Stimulated activated naive B cell treated with anti-CD40 and anti-IgM and Interleukin-4, amounts not matched to agents 10 μg/mL and 1 μg/mL and 100 μg/mL, for 72 hours (primary cell): Measurements from ENCODE around the gene FNDC3A.

ENCODE experiments used
- ATAC-seq, 2 donors: fragments of 150-1000 bp; cut with Tn5 transposase; replicated peaks; 2 replicates each; pipeline ENCODE4 v1.10.0; 2021; ENCODE audit warnings: moderate library complexity in 1 of 2
- DNase-seq: peaks from one replicate; pipeline ENCODE4 v3.0.0; 2021
- H3K27ac Mint-ChIP-seq: one replicate; pipeline ENCODE4 v1.8.0; 2022; ENCODE audit warnings: mild to moderate bottlenecking, mixed read lengths
- H3K27me3 Mint-ChIP-seq, 2 donors: one replicate each; pipeline ENCODE4 v1.8.0; 2022; ENCODE audit warnings: mixed read lengths in 2 of 2
- H3K36me3 Mint-ChIP-seq, 2 donors: one replicate each; pipeline ENCODE4 v1.8.0; 2022; ENCODE audit warnings: mixed read lengths in 2 of 2, mild to moderate bottlenecking in 1 of 2
- H3K4me1 Mint-ChIP-seq, 2 donors: one replicate each; pipeline ENCODE4 v1.8.0; 2022; ENCODE audit warnings: mixed read lengths in 2 of 2, mild to moderate bottlenecking in 1 of 2
- H3K4me3 Mint-ChIP-seq, 2 donors: one replicate each; pipeline ENCODE4 v1.8.0; 2022; ENCODE audit warnings: mild to moderate bottlenecking in 2 of 2, mixed read lengths in 2 of 2, moderate library complexity in 1 of 2
- H3K9me3 Mint-ChIP-seq, 2 donors: one replicate each; pipeline ENCODE4 v1.8.0; 2022; ENCODE audit warnings: mixed read lengths in 2 of 2, mild to moderate bottlenecking in 1 of 2

FNDC3A gene

GRCh38 chr13:48975856-48976575 is at the start of gene FNDC3A:
TSS of gene FNDC3A (plus strand) at chr13:48975912. CDS start at chr13:49006191, 30,279 bp downstream.
- H3K4me1 Mint-ChIP-seq, result peaks cover 17 to 54% of the 10 kb centered on the region in 2 donors
- peak within 1 kb of the TSS; percentile 97 to 100 for H3K4me3 Mint-ChIP-seq
- DNase-seq (peak; percentile 77), ATAC-seq (peak; percentile 74 to 77)
- peaks cover 4 to 6% of the 10 kb centered on the region in 2 donors for H3K27me3 Mint-ChIP-seq
- peaks cover 21 to 26% of the 10 kb centered on the region in 2 donors for H3K9me3 Mint-ChIP-seq
- H3K36me3 Mint-ChIP-seq, result peaks cover 15 to 18% of the 10 kb centered on the region in 2 donors
- peak within 1 kb of the TSS; percentile 98 for H3K27ac Mint-ChIP-seq

GRCh38 chr13:48928757-48929430 is 46.8 kb upstream of the FNDC3A start:
- H3K9me3 Mint-ChIP-seq, result peaks cover 0 to 4% of the 10 kb centered on the region in 2 donors
- no peaks in the 10 kb centered on the region for H3K36me3 Mint-ChIP-seq
- no peak overlapping the region for H3K27ac Mint-ChIP-seq
- peaks cover 5 to 7% of the 10 kb centered on the region in 2 donors for H3K27me3 Mint-ChIP-seq
- no peak for DNase-seq
- no peaks in the 10 kb centered on the region for H3K4me1 Mint-ChIP-seq
- H3K4me3 Mint-ChIP-seq, result no peak overlapping the region
- no peak for ATAC-seq

- Mint-ChIP-seq H3K4me3 (no peak overlapping the region), H3K27me3 (peaks cover 6 to 14% of the 10 kb centered on the region in 2 donors), H3K9me3 (peaks cover 0 to 7% of the 10 kb centered on the region in 2 donors), H3K27ac (no peak overlapping the region), H3K36me3 (no peaks in the 10 kb centered on the region), H3K4me1 (no peaks in the 10 kb centered on the region)
- ATAC-seq (no peak), DNase-seq (no peak)
These were observed 44.8 kb upstream of the FNDC3A start for GRCh38 chr13:48930918-48931317.

- H3K27ac Mint-ChIP-seq, result no peak overlapping the region
- H3K4me1 Mint-ChIP-seq, result no peaks in the 10 kb centered on the region
These were observed 37.3 kb upstream of the FNDC3A start for GRCh38 chr13:48938308-48938943.

GRCh38 chr13:48939728-48940127 is 36.0 kb upstream of the FNDC3A start:
- peaks cover 0 to 15% of the 10 kb centered on the region in 2 donors for H3K27me3 Mint-ChIP-seq
- DNase-seq, result no peak
- H3K36me3 Mint-ChIP-seq, result no peaks in the 10 kb centered on the region
- H3K9me3 Mint-ChIP-seq, result no peaks in the 10 kb centered on the region
- no peaks in the 10 kb centered on the region for H3K4me1 Mint-ChIP-seq
- H3K4me3 Mint-ChIP-seq, result no peak overlapping the region
- no peak for ATAC-seq
- H3K27ac Mint-ChIP-seq, result no peak overlapping the region

More at GRCh38 chr13:48938308-48938943, 37.3 kb upstream of the FNDC3A start:
- Mint-ChIP-seq H3K36me3 (no peaks in the 10 kb centered on the region), H3K9me3 (peaks cover 0 to 7% of the 10 kb centered on the region in 2 donors), H3K4me3 (no peak overlapping the region), H3K27me3 (peaks cover 6 to 25% of the 10 kb centered on the region in 2 donors)
- DNase-seq (no peak), ATAC-seq (no peak)

GRCh38 chr13:48942131-48942530 is 33.6 kb upstream of the FNDC3A start:
- no peaks in the 10 kb centered on the region for H3K9me3 Mint-ChIP-seq
- DNase-seq (no peak), ATAC-seq (no peak)
- no peak overlapping the region for H3K4me3 Mint-ChIP-seq
- H3K4me1 Mint-ChIP-seq, result no peaks in the 10 kb centered on the region
- peaks cover 0 to 21% of the 10 kb centered on the region in 2 donors for H3K27me3 Mint-ChIP-seq
- H3K36me3 Mint-ChIP-seq, result no peaks in the 10 kb centered on the region
- no peak overlapping the region for H3K27ac Mint-ChIP-seq

GRCh38 chr13:48944221-48944620 is 31.5 kb upstream of the FNDC3A start:
- no peak overlapping the region for H3K4me3 Mint-ChIP-seq
- H3K36me3 Mint-ChIP-seq, result no peaks in the 10 kb centered on the region
- peaks cover 0 to 21% of the 10 kb centered on the region in 2 donors for H3K27me3 Mint-ChIP-seq
- no peak for DNase-seq
- no peaks in the 10 kb centered on the region for H3K9me3 Mint-ChIP-seq
- H3K27ac Mint-ChIP-seq, result no peak overlapping the region
- no peaks in the 10 kb centered on the region for H3K4me1 Mint-ChIP-seq
- ATAC-seq, result no peak

- no peak overlapping the region for H3K4me3 Mint-ChIP-seq
- no peak overlapping the region for H3K27ac Mint-ChIP-seq
- no peaks in the 10 kb centered on the region for H3K4me1 Mint-ChIP-seq
- no peaks in the 10 kb centered on the region for H3K9me3 Mint-ChIP-seq
- ATAC-seq, result no peak
- no peak for DNase-seq
- H3K27me3 Mint-ChIP-seq, result peaks cover 0 to 20% of the 10 kb centered on the region in 2 donors
- H3K36me3 Mint-ChIP-seq, result no peaks in the 10 kb centered on the region
These were observed 30.1 kb upstream of the FNDC3A start for GRCh38 chr13:48945626-48946025.

GRCh38 chr13:48946163-48946562 is 29.5 kb upstream of the FNDC3A start:
- Mint-ChIP-seq H3K27me3 (peaks cover 0 to 17% of the 10 kb centered on the region in 2 donors), H3K36me3 (no peaks in the 10 kb centered on the region), H3K9me3 (no peaks in the 10 kb centered on the region), H3K4me3 (no peak overlapping the region), H3K27ac (no peak overlapping the region), H3K4me1 (no peaks in the 10 kb centered on the region)
- no peak for DNase-seq
- no peak for ATAC-seq

GRCh38 chr13:48949566-48950500 is 25.9 kb upstream of the FNDC3A start:
- no peak overlapping the region for H3K27ac Mint-ChIP-seq
- peaks cover 0 to 10% of the 10 kb centered on the region in 2 donors for H3K27me3 Mint-ChIP-seq
- H3K9me3 Mint-ChIP-seq, result no peaks in the 10 kb centered on the region
- DNase-seq (no peak), ATAC-seq (no peak)
- H3K36me3 Mint-ChIP-seq, result no peaks in the 10 kb centered on the region
- H3K4me1 Mint-ChIP-seq, result no peaks in the 10 kb centered on the region
- no peak overlapping the region for H3K4me3 Mint-ChIP-seq

GRCh38 chr13:48950501-48950875 is 25.2 kb upstream of the FNDC3A start:
- Mint-ChIP-seq H3K4me3 (no peak overlapping the region), H3K4me1 (no peaks in the 10 kb centered on the region)
- ATAC-seq, result no peak

GRCh38 chr13:48954081-48954480 is 21.6 kb upstream of the FNDC3A start:
- Mint-ChIP-seq H3K9me3 (no peaks in the 10 kb centered on the region), H3K4me1 (no peaks in the 10 kb centered on the region), H3K27ac (no peak overlapping the region), H3K36me3 (no peaks in the 10 kb centered on the region), H3K27me3 (peaks cover 0 to 4% of the 10 kb centered on the region in 2 donors), H3K4me3 (no peak overlapping the region)
- no peak for DNase-seq
- ATAC-seq, result no peak

More at GRCh38 chr13:48950501-48950875, 25.2 kb upstream of the FNDC3A start:
- Mint-ChIP-seq H3K9me3 (no peaks in the 10 kb centered on the region), H3K36me3 (no peaks in the 10 kb centered on the region), H3K27me3 (peaks cover 0 to 10% of the 10 kb centered on the region in 2 donors), H3K27ac (no peak overlapping the region)
- DNase-seq, result no peak

- Mint-ChIP-seq H3K4me3 (no peak overlapping the region), H3K36me3 (no peaks in the 10 kb centered on the region), H3K4me1 (no peaks in the 10 kb centered on the region), H3K27me3 (peaks cover 0 to 3% of the 10 kb centered on the region in 2 donors), H3K9me3 (no peaks in the 10 kb centered on the region), H3K27ac (no peak overlapping the region)
- no peak for ATAC-seq
- no peak for DNase-seq
These were observed 20.2 kb upstream of the FNDC3A start for GRCh38 chr13:48955536-48955935.

GRCh38 chr13:48961379-48961778 is 14.3 kb upstream of the FNDC3A start:
- DNase-seq, result no peak
- Mint-ChIP-seq H3K27ac (no peak overlapping the region), H3K27me3 (no peaks in the 10 kb centered on the region), H3K9me3 (no peaks in the 10 kb centered on the region), H3K4me3 (no peak overlapping the region), H3K4me1 (peaks cover 6 to 16% of the 10 kb centered on the region in 2 donors), H3K36me3 (no peaks in the 10 kb centered on the region)
- ATAC-seq, result peak; percentile 74 to 84
